ENCODE data around the gene ALMS1.

DNA sequence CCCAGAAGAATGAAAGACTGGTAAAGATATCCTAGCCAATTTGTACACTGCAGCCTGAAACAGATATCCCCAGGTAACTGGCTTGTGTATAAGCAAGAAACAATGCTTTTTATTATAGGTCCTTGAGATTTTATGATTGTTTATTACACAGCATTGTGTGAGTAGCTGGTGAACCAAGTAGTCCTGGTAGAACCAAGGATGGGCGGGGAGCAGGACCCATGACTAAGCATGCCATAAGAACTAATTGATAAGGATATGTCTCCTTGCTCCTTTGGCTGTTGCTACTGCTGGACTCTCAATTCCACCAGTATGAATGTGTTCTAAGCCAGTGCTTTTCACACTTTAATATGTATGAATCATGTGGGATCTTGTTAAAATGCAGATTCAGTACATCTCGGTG lies 12.3 kb upstream of the ALMS1 start:
- TF ChIP-seq SMC3 (IDR thresholded peaks at IDR 0.05; ENCODE audit: low read depth, low read length) = no peak
- TF ChIP-seq, protein P1, sequence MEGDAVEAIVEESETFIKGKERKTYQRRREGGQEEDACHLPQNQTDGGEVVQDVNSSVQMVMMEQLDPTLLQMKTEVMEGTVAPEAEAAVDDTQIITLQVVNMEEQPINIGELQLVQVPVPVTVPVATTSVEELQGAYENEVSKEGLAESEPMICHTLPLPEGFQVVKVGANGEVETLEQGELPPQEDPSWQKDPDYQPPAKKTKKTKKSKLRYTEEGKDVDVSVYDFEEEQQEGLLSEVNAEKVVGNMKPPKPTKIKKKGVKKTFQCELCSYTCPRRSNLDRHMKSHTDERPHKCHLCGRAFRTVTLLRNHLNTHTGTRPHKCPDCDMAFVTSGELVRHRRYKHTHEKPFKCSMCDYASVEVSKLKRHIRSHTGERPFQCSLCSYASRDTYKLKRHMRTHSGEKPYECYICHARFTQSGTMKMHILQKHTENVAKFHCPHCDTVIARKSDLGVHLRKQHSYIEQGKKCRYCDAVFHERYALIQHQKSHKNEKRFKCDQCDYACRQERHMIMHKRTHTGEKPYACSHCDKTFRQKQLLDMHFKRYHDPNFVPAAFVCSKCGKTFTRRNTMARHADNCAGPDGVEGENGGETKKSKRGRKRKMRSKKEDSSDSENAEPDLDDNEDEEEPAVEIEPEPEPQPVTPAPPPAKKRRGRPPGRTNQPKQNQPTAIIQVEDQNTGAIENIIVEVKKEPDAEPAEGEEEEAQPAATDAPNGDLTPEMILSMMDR (conservative IDR thresholded peaks at IDR 0.05; ENCODE audit: low read depth, low read length) = no peak
- no peak for TF ChIP-seq FOS (IDR thresholded peaks at IDR 0.05; ENCODE audit: low read depth, low read length)
- TF ChIP-seq, protein P2, sequence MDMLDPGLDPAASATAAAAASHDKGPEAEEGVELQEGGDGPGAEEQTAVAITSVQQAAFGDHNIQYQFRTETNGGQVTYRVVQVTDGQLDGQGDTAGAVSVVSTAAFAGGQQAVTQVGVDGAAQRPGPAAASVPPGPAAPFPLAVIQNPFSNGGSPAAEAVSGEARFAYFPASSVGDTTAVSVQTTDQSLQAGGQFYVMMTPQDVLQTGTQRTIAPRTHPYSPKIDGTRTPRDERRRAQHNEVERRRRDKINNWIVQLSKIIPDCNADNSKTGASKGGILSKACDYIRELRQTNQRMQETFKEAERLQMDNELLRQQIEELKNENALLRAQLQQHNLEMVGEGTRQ (IDR thresholded peaks at IDR 0.05; ENCODE audit: low read depth, low read length) = no peak
- TF ChIP-seq BHLHE40 (IDR thresholded peaks at IDR 0.05; ENCODE audit: low read depth, low read length) = no peak
- TF ChIP-seq POLR2A (IDR thresholded peaks at IDR 0.05; ENCODE audit: low read depth, low read length) = no peak
- TF ChIP-seq RAD21 (IDR thresholded peaks at IDR 0.05; ENCODE audit: low read length) = no peak
- no peak for TF ChIP-seq MAZ (IDR thresholded peaks at IDR 0.05; ENCODE audit: borderline replicate concordance, low read depth, low read length)
- TF ChIP-seq NFE2L2 (IDR thresholded peaks at IDR 0.05; ENCODE audit: low read depth, low read length) = no peak
- TF ChIP-seq CEBPB (IDR thresholded peaks at IDR 0.05; ENCODE audit: low read depth, low read length) = no peak

All from IMR-90 (cell line).